ENCODE data around the gene ARID4B. TPM values are rescaled to one million over a fixed set of nuclear protein-coding genes. Genes with fewer than 3 reads are reported as not detected.

The ARID4B gene
- total RNA-seq, 3 donors from 2014 or later: 25.9 to 40.5 (median 37.3) TPM

GRCh38 chr1:235307158-235308124 is 20.5 kb downstream of the ARID4B start:
- H3K9me3 ChIP-seq: no peaks in the 10 kb centered on the region
- H3K36me3 ChIP-seq (ENCODE audit: low read depth): no peaks in the 10 kb centered on the region
- TF ChIP-seq CTCF (IDR thresholded peaks at IDR 0.05): no peak
- DNase-seq (no peak), ATAC-seq (peak; percentile 14)
- H3K4me3 ChIP-seq: no peak overlapping the region
- intact Hi-C loops (cut with DNase I, micrococcal nuclease): no loop called here
- peaks cover 13% of the 10 kb centered on the region for H3K4me1 ChIP-seq (ENCODE audit: low read depth)

GRCh38 chr1:235304549-235305451 is 23.2 kb downstream of the ARID4B start:
- DNase-seq (peak in 1 of 3 donors; percentile 12), ATAC-seq (peak; percentile 44)
- peaks cover 3% of the 10 kb centered on the region for H3K4me1 ChIP-seq (ENCODE audit: low read depth)
- no peaks in the 10 kb centered on the region for H3K36me3 ChIP-seq (ENCODE audit: low read depth)
- no peak overlapping the region for H3K4me3 ChIP-seq
- H3K9me3 ChIP-seq: no peaks in the 10 kb centered on the region
- TF ChIP-seq CTCF (IDR thresholded peaks at IDR 0.05): no peak
- intact Hi-C loops (cut with DNase I, micrococcal nuclease): no loop called here

- no peak for TF ChIP-seq CTCF (IDR thresholded peaks at IDR 0.05)
- DNase-seq (no peak), ATAC-seq (no peak)
- Histone ChIP-seq H3K4me1 (ENCODE audit: low read depth) (peaks cover 3% of the 10 kb centered on the region), H3K9me3 (no peaks in the 10 kb centered on the region), H3K4me3 (no peak overlapping the region), H3K36me3 (ENCODE audit: low read depth) (no peaks in the 10 kb centered on the region)
- intact Hi-C loops (cut with DNase I, micrococcal nuclease): no loop called here
Measured at GRCh38 chr1:235302143-235302542, 25.8 kb downstream of the ARID4B start.

GRCh38 chr1:235299169-235299858 is 28.7 kb downstream of the ARID4B start:
- no peak for TF ChIP-seq CTCF (IDR thresholded peaks at IDR 0.05)
- peaks cover 2% of the 10 kb centered on the region for H3K4me1 ChIP-seq (ENCODE audit: low read depth)
- intact Hi-C loops (cut with DNase I, micrococcal nuclease): no loop called here
- no peaks in the 10 kb centered on the region for H3K36me3 ChIP-seq (ENCODE audit: low read depth)
- H3K4me3 ChIP-seq: no peak overlapping the region
- DNase-seq (no peak), ATAC-seq (no peak)
- no peaks in the 10 kb centered on the region for H3K9me3 ChIP-seq

- intact Hi-C loops (cut with DNase I, micrococcal nuclease): no loop called here
- peaks cover 5% of the 10 kb centered on the region for H3K4me1 ChIP-seq (ENCODE audit: low read depth)
- H3K9me3 ChIP-seq: no peaks in the 10 kb centered on the region
- no peak for DNase-seq
- H3K4me3 ChIP-seq: no peak overlapping the region
- no peak for TF ChIP-seq CTCF (IDR thresholded peaks at IDR 0.05)
- peak; percentile 36 for ATAC-seq
- H3K36me3 ChIP-seq (ENCODE audit: low read depth): no peaks in the 10 kb centered on the region
Measured at GRCh38 chr1:235298758-235299157, 29.2 kb downstream of the ARID4B start.

All from mucosa of descending colon (tissue), 3 donors.